Hepatocyte (in vitro differentiated cells): ENCODE results near the gene MEGF10.

Experiments used
- CTCF ChIP-seq: fragments of 200-600 bp; sonication (generic); IDR thresholded peaks from 2 replicates; pipeline ENCODE4 v1.5.1; 2016; ENCODE audit warnings: antibody characterized with exemption, mild to moderate bottlenecking; ENCODE audit not compliant: poor library complexity
- EZH2 ChIP-seq: fragments of 200-600 bp; sonication (generic); IDR thresholded peaks from 2 replicates; pipeline ENCODE4 v1.6.1; 2016; ENCODE audit warnings: antibody characterized with exemption, mild to moderate bottlenecking, borderline replicate concordance

- TF ChIP-seq CTCF, result no peak
- TF ChIP-seq EZH2, result no peak
Measured at GRCh38 chr5:127275641-127276193, 14.9 kb upstream of the MEGF10 start.
